Body of pancreas (tissue), 4 donors: Measurements from ENCODE around the gene HEATR5A. TPM values are rescaled to one million over a fixed set of nuclear protein-coding genes. Genes with fewer than 3 reads are reported as not detected.
"Not testable (repeated sequence)": the region's sequence is repeated elsewhere in the genome, so short reads cannot be mapped to it uniquely, and the experiment has no call there.

ENCODE experiments used
- ATAC-seq: fragments of 150-250 bp; one replicate; pipeline ENCODE4 v1.9.1; 2016
- DNase-seq, 4 donors: peaks; one replicate each; pipeline ENCODE4 v3.0.0-alpha.2; 2019
- H3K27ac ChIP-seq, 4 donors: fragments of 200-600 bp; sonication (generic); 1 replicate in 3 of 4; 2 replicates in 1 of 4; pipeline versions ENCODE4 v1.5.1 to v1.6.1; 2016 to 2019; ENCODE audit warnings: mild to moderate bottlenecking in 1 of 4, mixed read lengths in 1 of 4, moderate library complexity in 1 of 4
- H3K27me3 ChIP-seq, 2 donors: fragments of 200-600 bp; sonication (generic); one replicate each; pipeline ENCODE4 v1.6.0; 2016; ENCODE audit warnings: mild to moderate bottlenecking in 1 of 2
- H3K36me3 ChIP-seq, 2 donors: fragments of 200-600 bp; sonication (generic); replicated peaks in 1 of 2; 2 replicates each; pipeline ENCODE4 v1.5.1; 2016; ENCODE audit warnings: low read depth in 2 of 2; ENCODE audit not compliant: insufficient read depth in 1 of 2
- H3K4me1 ChIP-seq: fragments of 200-600 bp; sonication (generic); one replicate; pipeline ENCODE4 v1.6.0; 2016
- H3K4me3 ChIP-seq, 2 donors: fragments of 200-600 bp; sonication (generic); 1 replicate in 1 of 2; 2 replicates in 1 of 2; pipeline ENCODE4 v1.5.1; 2016 to 2019
- H3K9me3 ChIP-seq, 3 donors: fragments of 200-600 bp; sonication (generic); 1 replicate in 2 of 3; 2 replicates in 1 of 3; pipeline ENCODE4 v1.5.1; 2016
- POLR2A ChIP-seq, 3 donors: fragments of 450-650 bp; IDR thresholded peaks; one replicate each; pipeline ENCODE4 v1.6.1; 2016; ENCODE audit warnings: antibody characterized with exemption in 3 of 3, mild to moderate bottlenecking in 2 of 3
- WGBS, 2 donors: methylation state at CpG; one replicate each; pipeline ENCODE4 v1.1.5; 2017; 5-methylcytosine and 5-hydroxymethylcytosine counted together
- intact Hi-C: fragments of 100-400 bp; cut with DNase I; formaldehyde crosslinking; loops from one replicate; pipeline ENCODE4 v1.15.1; 2023
- total RNA-seq, 2 donors: library from RNA; depleted of rRNA; stranded (reverse); fragments of >200 nt; gene quantifications; one replicate each; pipeline ENCODE4 v1.1.0, GENCODE V29; 2016
- TF ChIP-seq, protein P1 (sequence below), 7 experiments: fragments of 450-650 bp in 4 of 7; fragments of 200-600 bp in 3 of 7; sonication (generic) in 3 of 7; IDR thresholded peaks; one replicate each; pipeline ENCODE4 v1.5.1; 2016 to 2019; ENCODE audit warnings: antibody characterized with exemption in 7 of 7

The HEATR5A gene
- total RNA-seq, 2 donors from 2014 or later, result 14.5 to 24.1 TPM

DNA sequence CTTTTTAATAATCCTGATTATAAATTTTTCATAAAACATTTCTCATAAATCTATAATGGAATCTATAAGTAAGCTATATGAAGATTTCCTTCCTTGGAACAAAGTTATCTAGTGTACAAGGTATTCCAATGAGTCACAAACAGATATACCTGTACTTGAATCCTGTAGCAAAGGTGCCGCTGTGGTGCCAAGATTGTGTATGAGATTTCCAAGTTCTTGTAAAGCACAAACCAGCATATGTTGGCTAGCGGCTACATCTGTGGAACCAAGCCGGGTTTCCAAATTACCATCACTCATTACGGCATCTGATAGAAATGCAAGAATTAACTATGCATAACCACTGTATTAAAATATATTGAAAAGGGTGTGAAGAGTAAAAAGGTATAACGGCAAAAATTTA lies 34.1 kb downstream of the HEATR5A start:
- Histone ChIP-seq H3K4me3 (no peak overlapping the region), H3K4me1 (no peaks in the 10 kb centered on the region), H3K9me3 (no peaks in the 10 kb centered on the region), H3K36me3 (peaks cover 0 to 8% of the 10 kb centered on the region in 2 donors), H3K27me3 (no peaks in the 10 kb centered on the region), H3K27ac (no peak overlapping the region)
- intact Hi-C loops, result no loop called here
- WGBS, 2 donors, result 95 to 97% methylated on average over 5 of the region's 5 CpGs
- ATAC-seq (no peak), DNase-seq (no peak)
- no peak for TF ChIP-seq POLR2A (IDR thresholded peaks at IDR 0.05)
- TF ChIP-seq, protein P1, sequence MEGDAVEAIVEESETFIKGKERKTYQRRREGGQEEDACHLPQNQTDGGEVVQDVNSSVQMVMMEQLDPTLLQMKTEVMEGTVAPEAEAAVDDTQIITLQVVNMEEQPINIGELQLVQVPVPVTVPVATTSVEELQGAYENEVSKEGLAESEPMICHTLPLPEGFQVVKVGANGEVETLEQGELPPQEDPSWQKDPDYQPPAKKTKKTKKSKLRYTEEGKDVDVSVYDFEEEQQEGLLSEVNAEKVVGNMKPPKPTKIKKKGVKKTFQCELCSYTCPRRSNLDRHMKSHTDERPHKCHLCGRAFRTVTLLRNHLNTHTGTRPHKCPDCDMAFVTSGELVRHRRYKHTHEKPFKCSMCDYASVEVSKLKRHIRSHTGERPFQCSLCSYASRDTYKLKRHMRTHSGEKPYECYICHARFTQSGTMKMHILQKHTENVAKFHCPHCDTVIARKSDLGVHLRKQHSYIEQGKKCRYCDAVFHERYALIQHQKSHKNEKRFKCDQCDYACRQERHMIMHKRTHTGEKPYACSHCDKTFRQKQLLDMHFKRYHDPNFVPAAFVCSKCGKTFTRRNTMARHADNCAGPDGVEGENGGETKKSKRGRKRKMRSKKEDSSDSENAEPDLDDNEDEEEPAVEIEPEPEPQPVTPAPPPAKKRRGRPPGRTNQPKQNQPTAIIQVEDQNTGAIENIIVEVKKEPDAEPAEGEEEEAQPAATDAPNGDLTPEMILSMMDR (IDR thresholded peaks at IDR 0.05), result no peak

- no peaks in the 10 kb centered on the region for H3K27me3 ChIP-seq
- peaks cover 3% of the 10 kb centered on the region for H3K4me1 ChIP-seq
- no peaks in the 10 kb centered on the region for H3K9me3 ChIP-seq
- DNase-seq (no peak), ATAC-seq (no peak)
- TF ChIP-seq, protein P1 (IDR thresholded peaks at IDR 0.05), result no peak
- TF ChIP-seq POLR2A (IDR thresholded peaks at IDR 0.05), result no peak
- H3K27ac ChIP-seq, result no peak overlapping the region
- H3K36me3 ChIP-seq, result peaks cover 0 to 8% of the 10 kb centered on the region in 2 donors
- no peak overlapping the region for H3K4me3 ChIP-seq
- WGBS, 2 donors, result 81 to 83% methylated on average over 1 of the region's 1 CpG
- intact Hi-C loops, result no loop called here
Measured at GRCh38 chr14:31382221-31382620, 38.1 kb downstream of the HEATR5A start.

DNA sequence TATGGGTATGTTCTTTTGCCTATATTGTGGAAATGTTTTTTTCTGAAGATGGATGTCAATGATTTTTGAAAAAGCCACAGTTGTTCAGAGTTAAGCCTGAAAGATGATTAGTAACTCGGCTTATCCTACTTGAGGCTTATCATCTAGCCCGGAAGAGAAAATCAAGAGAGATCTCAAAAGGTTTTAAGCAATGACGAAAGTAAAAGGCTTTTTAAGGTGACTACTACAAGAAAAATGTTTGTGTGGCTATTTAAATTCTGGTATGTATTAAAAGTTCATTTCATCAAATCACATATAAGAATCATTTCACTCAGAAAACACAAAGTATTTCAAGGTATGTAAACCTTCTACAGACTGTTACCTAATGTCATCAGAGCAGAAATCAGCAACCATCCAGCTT lies 40.2 kb downstream of the HEATR5A start:
- TF ChIP-seq POLR2A (IDR thresholded peaks at IDR 0.05), result no peak
- TF ChIP-seq, protein P1 (IDR thresholded peaks at IDR 0.05), result no peak
- H3K4me1 ChIP-seq, result peaks cover 3% of the 10 kb centered on the region
- no peaks in the 10 kb centered on the region for H3K27me3 ChIP-seq
- ATAC-seq (no peak), DNase-seq (no peak)
- H3K27ac ChIP-seq, result no peak overlapping the region
- H3K9me3 ChIP-seq, result no peaks in the 10 kb centered on the region
- no peak overlapping the region for H3K4me3 ChIP-seq
- H3K36me3 ChIP-seq, result peaks cover 0 to 9% of the 10 kb centered on the region in 2 donors
- 86 to 94% methylated on average over 3 of the region's 3 CpGs for WGBS, 2 donors
- intact Hi-C loops, result no loop called here

DNA sequence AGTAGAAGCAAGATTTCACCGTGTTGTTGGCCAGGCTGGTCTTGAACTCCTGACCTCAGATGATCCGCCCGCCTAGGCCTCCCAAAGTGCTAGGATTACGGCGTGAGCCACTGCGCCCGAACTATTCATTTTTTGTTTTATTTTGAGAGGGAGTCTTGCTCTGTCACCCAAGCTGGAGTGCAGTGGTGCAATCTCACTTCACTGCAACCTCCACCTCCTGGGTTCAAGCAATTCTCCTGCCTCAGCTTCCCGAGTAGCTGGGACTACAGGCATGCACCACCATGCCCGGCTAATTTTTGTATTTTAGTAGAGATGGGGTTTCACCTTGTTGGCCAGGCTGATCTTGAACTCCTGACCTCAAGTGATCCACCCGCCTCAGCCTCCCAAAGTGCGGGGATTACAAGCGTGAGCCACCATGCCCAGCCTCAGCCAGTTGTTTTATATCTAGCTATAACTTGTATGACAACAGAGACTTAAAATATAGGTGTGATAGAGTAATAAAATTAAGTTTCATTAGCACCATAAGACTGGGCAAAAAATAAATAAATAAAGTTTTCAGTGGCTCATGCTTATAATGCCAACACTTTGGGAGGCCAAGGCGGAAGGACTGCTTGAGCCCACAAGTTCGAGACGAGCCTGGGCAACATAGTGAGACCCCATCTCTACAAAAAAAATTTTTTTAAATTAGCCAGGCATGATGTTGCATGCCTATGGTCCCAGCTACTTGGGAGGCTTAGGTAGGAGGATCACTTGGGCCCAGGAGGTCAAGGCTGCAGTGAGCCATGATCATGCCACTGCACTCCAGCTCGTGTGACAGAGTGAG lies 41.0 kb downstream of the HEATR5A start:
- H3K4me1 ChIP-seq, H3K36me3 ChIP-seq, H3K27me3 ChIP-seq, H3K27ac ChIP-seq, intact Hi-C loops, H3K9me3 ChIP-seq, H3K4me3 ChIP-seq, DNase-seq, ATAC-seq: not testable (repeated sequence)
- 95 to 96% methylated on average over 16 of the region's 16 CpGs for WGBS, 2 donors

GRCh38 chr14:31377433-31377832 lies 42.9 kb downstream of the HEATR5A start:
- H3K36me3 ChIP-seq, result peaks cover 0 to 5% of the 10 kb centered on the region in 2 donors
- no peaks in the 10 kb centered on the region for H3K9me3 ChIP-seq
- 90 to 91% methylated on average over 5 of the region's 5 CpGs for WGBS, 2 donors
- peaks cover 3% of the 10 kb centered on the region for H3K4me1 ChIP-seq
- H3K27ac ChIP-seq, result peak overlapping the region in 2 of 4 donors; percentile 15 to 57
- TF ChIP-seq POLR2A (IDR thresholded peaks at IDR 0.05), result no peak
- TF ChIP-seq, protein P1 (IDR thresholded peaks at IDR 0.05), result no peak
- no peaks in the 10 kb centered on the region for H3K27me3 ChIP-seq
- ATAC-seq, result no peak
- intact Hi-C loops, result no loop called here
- DNase-seq, result no peak
- no peak overlapping the region for H3K4me3 ChIP-seq
